ENCODE data around the gene MRPS27.
"Not testable (repeated sequence)": the region's sequence is repeated elsewhere in the genome, so short reads cannot be mapped to it uniquely, and the experiment has no call there.

MRPS27 gene

DNA sequence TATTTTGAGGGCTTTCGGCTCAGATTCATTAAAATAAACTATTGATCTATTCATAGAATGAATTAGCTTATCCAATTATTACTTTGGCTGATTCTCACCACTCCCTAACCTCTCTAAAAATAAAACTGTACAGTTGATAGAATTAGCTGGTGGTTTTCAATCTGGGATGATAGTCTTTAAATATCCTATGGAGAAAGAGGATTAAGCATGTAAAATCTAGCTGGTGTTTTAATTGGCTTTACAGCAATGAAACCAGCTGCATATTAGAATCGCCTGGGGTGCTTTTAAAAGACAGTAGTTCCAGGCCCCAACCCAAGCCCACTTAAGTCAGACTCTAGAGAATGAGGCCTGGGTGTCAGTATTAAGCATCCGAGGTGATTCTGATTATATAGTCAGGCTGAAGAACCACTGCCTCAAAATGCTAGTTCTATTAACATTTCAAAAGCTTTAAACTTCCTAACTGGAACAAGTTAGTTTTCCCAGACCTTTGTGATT lies 117.7 kb downstream of the MRPS27 start:
- DNase-seq (ENCODE audit: low read depth in 2 of 2): no peak

DNA sequence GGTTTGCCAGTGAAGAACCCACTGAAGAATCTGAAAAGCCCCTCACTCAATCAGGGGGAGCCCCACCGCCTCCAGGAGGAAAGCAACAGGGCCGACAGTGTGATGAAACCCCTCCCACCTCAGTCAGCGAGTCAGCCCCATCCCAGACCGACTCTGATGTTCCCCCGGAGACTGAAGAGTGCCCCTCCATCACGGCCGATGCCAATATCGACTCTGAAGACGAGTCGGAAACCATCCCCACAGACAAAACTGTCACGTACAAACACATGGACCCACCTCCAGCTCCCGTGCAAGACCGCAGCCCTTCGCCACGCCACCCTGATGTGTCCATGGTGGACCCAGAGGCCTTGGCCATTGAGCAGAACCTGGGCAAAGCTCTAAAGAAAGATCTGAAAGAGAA lies 120.4 kb downstream of the MRPS27 start:
- DNase-seq (ENCODE audit: low read depth in 2 of 2): no peak

DNA sequence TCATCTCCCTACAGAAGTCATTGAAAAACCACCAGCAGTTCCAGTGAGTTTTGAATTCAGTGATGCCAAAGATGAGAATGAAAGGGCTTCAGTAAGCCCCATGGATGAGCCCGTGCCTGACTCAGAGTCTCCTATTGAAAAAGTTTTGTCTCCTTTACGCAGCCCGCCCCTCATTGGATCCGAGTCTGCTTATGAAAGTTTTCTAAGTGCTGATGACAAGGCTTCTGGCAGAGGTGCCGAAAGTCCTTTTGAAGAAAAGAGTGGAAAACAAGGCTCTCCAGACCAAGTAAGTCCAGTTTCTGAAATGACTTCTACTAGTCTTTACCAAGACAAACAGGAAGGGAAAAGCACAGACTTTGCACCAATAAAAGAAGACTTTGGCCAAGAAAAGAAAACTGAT lies 122.6 kb downstream of the MRPS27 start:
- no peak for DNase-seq (ENCODE audit: low read depth in 2 of 2)

DNA sequence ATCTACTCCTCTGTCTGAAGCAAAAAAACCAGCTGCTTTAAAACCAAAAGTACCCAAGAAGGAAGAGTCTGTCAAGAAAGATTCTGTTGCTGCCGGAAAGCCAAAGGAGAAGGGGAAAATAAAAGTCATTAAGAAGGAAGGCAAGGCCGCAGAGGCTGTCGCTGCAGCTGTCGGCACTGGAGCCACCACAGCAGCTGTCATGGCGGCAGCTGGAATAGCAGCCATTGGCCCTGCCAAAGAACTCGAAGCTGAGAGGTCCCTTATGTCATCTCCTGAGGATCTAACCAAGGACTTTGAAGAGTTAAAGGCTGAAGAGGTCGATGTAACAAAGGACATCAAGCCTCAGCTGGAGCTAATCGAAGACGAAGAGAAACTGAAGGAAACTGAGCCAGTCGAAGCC lies 124.5 kb downstream of the MRPS27 start:
- DNase-seq (ENCODE audit: low read depth in 2 of 2): no peak

DNA sequence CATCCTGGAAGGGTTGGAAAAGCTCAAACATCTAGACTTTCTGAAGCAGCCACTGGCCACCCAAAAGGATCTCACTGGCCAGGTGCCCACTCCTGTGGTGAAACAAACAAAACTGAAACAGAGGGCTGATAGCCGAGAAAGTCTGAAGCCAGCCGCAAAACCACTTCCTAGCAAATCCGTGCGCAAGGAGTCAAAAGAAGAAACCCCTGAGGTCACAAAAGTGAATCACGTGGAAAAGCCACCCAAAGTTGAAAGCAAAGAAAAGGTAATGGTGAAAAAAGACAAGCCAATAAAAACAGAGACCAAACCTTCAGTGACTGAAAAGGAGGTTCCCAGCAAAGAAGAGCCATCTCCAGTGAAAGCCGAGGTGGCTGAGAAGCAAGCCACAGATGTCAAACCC lies 125.2 kb downstream of the MRPS27 start:
- DNase-seq (ENCODE audit: low read depth in 2 of 2): peak; percentile 37 to 38

DNA sequence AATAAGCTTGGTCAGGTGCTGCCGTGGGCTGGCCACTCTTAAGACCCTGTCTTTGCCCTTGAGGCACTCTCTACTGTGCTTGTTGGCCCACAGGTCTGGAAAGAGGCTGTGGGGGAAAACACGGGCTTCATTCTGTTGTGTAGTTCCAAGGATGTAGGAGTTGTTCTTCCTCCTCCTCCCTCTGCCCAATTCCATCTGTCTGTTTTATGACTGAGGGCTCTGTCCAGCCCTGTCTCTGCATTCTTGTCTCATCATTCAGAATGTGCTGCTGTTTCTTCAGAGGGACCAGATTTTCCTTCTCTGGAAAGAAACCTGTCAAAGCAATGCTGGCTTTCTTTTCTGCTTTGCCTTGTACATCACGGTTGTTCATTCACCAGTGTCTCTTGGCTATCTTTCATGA lies 128.6 kb downstream of the MRPS27 start:
- no peak for DNase-seq (ENCODE audit: low read depth in 2 of 2)

DNA sequence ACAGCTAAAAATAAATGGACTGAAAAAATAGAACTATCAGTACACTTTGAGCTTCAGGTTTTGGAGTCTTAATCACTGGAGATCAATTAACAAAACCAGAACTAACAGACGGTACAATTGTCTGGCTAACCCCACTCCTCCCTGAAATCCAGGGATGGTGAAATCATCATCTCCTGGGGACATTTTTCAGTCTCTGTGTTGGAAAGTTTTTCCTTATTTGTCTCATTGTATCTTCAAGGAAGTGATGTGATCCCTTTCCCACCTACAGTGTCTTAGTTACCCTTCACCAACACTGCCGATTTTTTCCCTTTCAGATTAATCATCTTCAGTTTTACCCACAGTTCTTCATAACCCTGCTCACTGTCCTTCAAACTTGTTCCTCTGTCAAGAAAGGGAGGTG lies 130.9 kb downstream of the MRPS27 start:
- no peak for DNase-seq (ENCODE audit: low read depth in 2 of 2)

DNA sequence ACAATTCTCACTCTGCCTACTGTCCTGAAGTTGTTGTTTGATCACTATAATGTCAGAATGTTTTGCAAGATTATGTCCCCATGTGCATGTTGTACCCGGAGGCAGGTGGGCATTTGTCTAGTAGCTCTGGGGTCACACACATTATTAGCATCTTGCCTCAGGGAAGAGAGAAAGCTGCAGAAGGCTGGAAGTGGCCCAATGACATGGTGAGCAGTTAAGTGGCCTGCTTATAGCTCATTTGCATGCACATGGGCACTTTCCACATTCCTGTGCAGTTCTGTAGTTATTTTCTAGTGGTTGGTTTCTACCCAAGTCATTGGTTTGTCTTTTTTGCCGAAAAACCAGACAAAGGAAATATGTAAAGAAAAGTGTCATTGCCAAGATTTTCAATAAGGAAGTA lies 131.9 kb downstream of the MRPS27 start:
- no peak for DNase-seq (ENCODE audit: low read depth in 2 of 2)

DNA sequence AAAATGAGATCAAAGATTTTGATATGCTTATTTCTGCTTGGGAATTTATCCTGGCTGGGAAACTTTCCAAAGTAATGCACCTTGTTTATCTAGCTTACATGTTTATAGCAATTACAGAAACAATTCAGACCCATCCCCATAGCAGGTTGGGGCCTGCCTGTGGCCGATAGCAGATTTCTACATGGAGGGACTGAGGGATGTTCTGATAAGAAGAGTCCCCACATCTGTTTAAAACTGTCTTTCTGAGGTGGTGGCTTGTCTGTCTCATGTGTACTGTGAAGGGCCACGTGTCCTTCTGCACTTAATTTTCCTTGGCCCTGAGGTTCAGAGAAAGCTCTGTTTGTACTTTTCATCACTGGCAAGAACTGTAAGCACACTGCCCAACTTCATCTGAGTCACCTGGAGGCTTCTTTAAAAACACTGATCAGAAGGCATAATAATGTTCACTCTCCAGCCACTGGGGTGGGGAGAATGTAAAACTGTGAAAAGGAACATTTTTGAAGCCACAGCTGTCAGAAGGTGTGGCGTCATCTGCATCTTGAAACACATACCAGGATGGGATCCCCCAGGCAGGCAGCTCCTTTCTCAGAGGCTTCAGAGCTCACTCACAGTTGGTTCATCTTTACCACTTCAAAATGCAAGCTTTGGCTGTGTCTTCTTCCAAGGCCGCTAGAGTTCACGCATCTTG lies 132.5 kb downstream of the MRPS27 start:
- DNase-seq (ENCODE audit: low read depth in 2 of 2): no peak

DNA sequence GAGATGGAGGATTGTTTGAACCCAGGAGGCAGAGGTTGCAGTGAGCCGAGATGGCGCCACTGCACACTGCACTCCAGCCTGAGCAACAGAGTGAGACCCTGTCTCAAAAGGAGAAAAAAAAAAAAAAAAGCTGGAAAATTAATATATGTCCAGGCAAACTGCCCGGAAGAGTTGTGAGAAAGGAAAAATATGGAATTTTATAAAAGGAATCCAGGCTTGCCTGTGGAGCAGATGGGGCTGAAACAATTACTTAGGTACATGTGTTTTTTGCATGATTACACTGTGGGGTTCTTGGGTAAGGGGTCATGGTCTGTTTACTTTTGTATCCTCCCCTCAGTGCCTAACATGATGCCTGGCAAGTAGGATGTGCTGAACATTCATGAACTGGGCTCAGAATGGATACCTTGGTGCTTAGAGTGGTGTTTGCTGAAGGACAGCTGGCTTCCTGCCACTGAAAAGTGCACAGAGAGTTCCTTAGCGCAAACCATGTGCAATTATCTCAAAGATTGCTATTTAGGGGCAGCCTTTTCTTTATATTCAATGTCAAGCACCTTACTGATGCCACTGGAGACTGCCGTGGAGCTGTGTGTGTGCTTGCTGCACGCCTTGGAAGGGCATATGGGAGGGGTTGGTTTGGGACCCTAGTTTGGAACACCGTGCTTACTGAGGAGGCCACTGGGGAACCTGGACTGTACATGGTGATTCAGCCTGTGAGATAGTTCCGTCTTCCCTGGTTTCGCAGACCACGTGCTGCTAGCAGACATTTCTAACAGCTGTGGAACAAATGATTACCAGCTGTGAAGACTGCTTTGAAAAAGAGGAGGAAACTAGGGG lies 134.3 kb downstream of the MRPS27 start:
- no peak for DNase-seq (ENCODE audit: low read depth in 2 of 2)

DNA sequence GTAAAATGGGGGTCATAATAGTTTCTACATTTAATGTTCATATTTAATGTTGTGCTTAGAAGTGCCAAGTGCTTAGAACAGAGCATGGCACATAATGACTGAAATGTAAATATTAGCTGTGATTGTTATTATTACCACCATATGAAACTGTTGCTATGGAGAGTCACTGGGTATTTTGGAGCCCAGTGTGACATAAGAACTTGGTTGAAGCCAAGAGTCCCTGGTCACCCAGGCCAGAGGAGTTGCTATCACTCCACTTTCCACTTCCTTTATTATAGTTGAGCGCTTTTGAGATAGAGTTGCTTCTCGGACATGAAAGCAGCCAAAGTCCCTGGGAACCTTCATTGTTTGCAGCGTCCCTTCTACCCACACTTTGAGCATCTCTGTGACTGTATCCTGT lies 135.6 kb downstream of the MRPS27 start:
- no peak for DNase-seq (ENCODE audit: low read depth in 2 of 2)

DNA sequence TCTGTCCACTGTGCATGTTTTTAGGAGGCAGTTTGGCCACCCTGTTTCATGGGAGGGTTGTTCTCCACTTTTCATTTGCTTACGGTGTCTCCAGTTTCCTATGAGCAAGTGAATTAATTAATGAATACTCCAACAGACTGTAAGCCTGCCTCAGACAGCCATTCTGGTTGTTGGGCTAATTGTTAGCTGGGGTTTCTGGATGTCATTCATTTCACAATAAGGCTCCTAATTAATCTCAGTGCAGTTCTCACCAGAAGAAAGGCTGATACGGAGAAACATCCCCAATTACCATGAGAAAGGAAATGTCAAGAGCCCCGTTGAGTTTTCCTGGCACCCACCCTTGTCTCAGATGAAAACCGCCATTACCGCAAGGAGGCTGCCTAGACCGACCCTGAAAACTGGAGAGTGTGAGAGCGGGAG lies 136.9 kb downstream of the MRPS27 start:
- no peak for DNase-seq (ENCODE audit: low read depth in 2 of 2)

DNA sequence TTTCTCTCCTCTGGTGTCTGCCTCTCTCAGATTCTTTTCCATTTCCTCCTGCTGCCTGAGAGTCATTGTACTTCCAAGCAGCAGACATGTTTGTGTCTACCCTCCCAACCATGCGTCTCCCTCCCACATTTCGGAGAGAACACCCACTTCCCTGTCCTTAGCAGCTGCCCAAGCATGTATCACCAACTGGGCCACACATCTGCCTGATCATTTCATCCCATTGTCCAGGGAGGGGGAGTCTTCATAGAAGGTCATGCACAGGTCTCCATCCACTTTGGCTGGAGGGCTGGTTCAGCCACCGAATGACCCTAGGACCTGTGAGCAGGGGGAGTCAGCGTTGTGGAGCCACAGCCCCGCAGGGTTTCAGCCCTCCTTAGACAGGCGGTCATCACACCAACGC lies 137.4 kb downstream of the MRPS27 start:
- DNase-seq (ENCODE audit: low read depth in 2 of 2): no peak

DNA sequence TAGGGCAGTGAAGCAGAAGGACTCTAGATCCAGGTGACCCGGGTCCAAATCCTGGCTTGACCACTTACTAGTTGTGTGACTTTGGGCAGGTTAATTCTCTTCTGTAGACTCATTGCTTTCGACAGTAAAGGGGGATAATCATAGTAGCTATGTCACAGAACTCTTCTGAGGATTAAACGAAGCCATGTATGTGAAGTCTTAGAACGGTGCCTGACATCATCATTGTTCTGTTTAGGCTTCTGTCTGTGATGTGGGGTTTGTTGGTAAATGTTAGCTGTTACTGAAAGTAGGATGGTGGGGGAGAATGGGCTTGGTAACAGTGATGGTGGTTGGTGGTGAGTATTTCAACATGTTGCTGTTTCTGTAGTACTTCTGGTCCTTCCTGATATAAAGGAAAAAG lies 139.1 kb downstream of the MRPS27 start:
- DNase-seq (ENCODE audit: low read depth in 2 of 2): no peak

DNA sequence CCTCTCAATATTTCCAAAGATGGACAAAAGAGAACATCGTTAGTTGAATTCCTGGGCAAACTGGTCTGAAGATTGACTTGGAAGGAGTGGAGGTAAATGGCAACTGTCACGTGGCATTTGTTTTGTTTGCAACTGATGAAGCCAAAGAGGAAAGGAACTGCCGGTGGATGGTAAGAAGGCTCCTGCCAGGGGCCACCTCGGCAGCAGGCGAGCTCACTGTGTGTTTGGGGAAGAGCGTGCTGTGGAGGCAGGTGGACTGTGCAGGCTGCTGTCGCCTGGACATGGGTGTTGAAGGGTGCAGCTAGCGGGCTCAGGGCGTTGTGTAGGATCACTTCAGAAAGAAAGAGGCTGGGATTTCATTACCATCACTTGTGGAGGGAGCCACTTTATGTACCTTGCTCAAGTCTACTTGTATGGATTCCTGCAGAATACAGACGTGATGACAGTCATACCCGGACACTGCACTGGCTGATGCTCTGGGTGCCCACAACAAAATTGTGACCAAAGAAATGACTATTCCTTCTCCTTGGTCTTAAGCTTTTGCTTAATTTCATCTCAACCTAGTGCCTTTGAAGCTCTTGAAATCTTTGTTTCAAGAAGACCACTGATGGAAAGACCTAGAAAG lies 140.1 kb downstream of the MRPS27 start:
- DNase-seq (ENCODE audit: low read depth in 2 of 2): no peak

DNA sequence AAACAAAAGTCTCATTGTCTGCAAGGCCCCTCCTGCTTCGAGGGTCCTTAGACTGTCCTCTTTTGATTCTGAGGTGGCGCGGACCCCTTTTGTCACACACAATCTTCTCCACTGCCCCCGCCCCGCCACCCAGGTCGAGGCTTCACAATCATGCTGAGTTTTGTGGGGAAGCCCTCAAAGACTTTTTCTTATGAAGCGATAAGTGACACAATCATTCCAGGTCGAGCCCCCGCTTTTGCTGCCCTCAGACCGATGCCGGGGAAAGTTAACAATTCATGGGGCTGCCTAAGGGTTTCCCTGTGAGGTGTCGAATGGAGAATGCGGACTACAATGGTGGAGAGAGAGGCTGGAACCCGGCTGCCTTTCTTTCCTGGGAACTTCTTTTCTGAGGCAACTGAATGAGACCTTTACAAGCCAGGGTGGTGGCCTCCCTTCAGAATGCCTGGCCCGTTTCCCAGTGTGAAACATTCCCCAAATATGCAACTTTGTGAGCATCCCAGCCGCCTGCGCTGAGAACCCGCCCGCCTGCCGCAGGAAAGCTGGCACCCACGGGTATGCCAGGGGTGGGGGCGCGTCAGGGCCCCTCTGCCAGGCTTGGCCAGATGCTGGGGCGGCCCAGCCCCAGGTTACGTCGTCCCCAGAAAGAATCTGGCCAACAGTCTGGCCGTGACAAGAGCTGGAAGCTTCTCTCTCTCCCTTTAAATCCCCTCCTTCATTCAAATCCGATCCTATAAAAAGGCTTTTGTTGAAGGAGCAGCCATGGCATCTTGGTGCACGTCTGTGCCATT lies 140.8 kb downstream of the MRPS27 start:
- DNase-seq (ENCODE audit: low read depth in 2 of 2): no peak

DNA sequence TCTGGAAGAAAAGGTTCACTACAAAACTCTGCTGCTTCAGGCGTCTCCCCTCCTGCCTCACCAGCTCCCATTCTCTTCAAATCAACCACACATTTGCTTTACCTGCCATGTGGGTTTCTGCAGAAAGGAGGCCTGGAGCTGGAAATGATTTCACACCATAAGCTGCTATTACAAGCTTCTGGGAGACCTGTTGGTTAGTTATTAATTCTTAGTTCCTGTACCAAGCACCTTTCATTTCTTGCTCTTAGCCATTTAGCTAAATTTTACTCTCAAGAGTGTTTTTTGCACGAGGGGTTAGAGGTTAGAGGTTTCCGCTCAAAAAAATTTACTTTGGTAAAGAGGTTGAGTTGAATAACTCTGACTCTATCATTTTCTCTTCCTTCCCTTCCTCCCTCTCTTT lies 142.5 kb downstream of the MRPS27 start:
- DNase-seq (ENCODE audit: low read depth in 2 of 2): no peak

DNA sequence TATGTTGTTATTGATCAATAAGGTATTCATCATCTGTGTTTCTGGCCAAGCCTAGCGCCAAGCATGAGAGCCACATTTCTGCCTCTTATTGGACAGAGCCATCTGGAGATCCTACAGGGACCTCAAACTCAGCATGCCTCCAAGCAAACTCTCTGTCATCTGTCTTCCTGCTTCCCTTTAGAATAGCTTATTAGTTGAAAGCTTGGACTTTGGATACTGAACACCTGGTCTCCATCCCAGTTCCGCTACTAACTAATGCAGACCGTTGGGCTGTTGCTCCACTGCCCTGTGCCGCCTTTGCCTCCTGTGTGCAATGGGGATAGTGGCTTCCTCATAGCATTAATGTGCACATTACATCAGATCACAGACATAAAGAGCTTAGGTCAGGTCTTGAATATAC lies 147.3 kb downstream of the MRPS27 start:
- no peak for DNase-seq (ENCODE audit: low read depth in 2 of 2)

DNA sequence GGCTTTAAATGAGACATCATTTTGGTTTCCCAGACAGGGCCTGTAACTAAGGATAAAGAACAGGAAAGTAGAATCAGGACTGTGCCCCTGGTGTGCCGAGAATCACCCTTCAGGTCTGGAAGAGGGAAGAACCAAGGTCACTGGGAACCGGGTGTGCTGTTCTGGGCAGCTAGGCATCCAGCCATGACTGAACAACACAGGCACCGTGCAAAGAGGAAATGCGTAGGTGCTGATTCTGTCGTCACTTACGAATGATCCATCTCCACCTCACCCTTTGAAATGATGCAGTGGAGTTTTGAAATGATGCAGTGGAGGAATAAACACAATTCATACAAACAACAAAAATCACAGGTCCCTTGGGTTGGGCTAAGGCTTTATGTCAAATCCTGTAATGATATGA lies 148.4 kb downstream of the MRPS27 start:
- DNase-seq (ENCODE audit: low read depth in 2 of 2): peak in 1 of 2 donors; percentile 4

DNA sequence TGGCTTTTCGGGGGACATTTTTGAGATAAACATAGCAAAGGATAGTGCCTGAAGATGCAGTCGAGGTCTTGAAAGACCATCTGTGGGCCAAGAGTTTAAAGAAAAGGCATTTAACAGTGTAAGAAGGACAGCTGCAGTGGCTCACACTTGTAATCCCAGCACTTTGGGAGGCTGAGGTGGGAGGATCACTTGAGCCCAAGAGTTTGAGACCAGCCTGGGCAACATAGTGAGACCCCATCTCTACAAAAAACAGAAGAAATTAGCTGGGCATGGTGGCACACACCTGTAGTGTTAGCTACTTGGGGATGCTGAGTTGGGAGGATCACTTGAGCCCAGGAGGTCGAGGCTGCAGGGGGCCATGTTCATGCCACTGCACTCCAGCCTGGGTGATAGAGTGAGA lies 148.9 kb downstream of the MRPS27 start:
- not testable (repeated sequence) for DNase-seq (ENCODE audit: low read depth in 2 of 2)

DNA sequence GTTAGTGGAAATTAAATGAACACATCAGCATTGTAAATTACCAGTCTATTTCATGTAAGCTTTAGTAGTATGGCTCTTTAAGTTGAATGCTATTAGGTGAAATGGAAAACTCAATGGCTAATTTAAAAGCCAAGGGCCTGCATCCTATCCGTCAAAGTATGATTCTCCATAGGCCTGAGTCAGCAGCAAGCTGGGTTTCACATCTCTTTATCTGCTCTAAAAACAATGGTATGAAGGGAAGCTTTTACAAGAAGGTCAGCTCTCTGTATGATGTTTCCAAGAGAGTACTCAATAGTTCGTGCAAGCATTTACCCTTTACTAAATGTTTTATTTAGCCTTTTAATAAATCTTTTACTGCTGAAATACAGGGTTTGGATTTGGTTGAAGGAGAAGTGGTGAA lies 149.9 kb downstream of the MRPS27 start:
- no peak for DNase-seq (ENCODE audit: low read depth in 2 of 2)

Data from stimulated activated CD8-positive, alpha-beta memory T cell treated with anti-CD3 and anti-CD28 coated beads, Interleukin-15, amount 100 ng/mL, for 48 hours (primary cell).